Upper lobe of left lung (tissue), 6 donors: Measurements from ENCODE around the gene KIRREL3. TPM values are rescaled to one million over a fixed set of nuclear protein-coding genes. Genes with fewer than 3 reads are reported as not detected.

Source experiments
- ATAC-seq, 2 donors: fragments of 200-7000 bp; cut with Tn5 transposase; one replicate each; pipeline ENCODE4 v1.9.1; 2022; ENCODE audit warnings: mild to moderate bottlenecking in 2 of 2, moderate library complexity in 2 of 2; ENCODE audit not compliant: low FRiP score in 2 of 2
- DNase-seq, 2 donors: peaks; one replicate each; pipeline ENCODE4 v3.0.0-alpha.2; 2019 to 2020
- H3K27ac ChIP-seq, 4 donors: fragments of 200-600 bp; sonication (generic); one replicate each; pipeline ENCODE4 v1.5.1; 2016 to 2019
- H3K27me3 ChIP-seq, 4 donors: fragments of 200-600 bp; sonication (generic); one replicate each; pipeline ENCODE4 v1.5.1; 2017 to 2019
- H3K36me3 ChIP-seq, 4 donors: fragments of 200-600 bp; sonication (generic); one replicate each; pipeline ENCODE4 v1.5.1; 2016 to 2019
- H3K4me1 ChIP-seq, 4 donors: fragments of 200-600 bp; sonication (generic); one replicate each; pipeline ENCODE4 v1.5.1; 2018 to 2019
- H3K4me3 ChIP-seq, 4 donors: fragments of 200-600 bp; sonication (generic); one replicate each; pipeline ENCODE4 v1.5.1; 2017 to 2019; ENCODE audit warnings: mild to moderate bottlenecking in 2 of 4, moderate library complexity in 1 of 4
- H3K9me3 ChIP-seq, 4 donors: fragments of 200-600 bp; sonication (generic); one replicate each; pipeline ENCODE4 v1.5.1; 2018 to 2019
- EP300 ChIP-seq, 4 donors: sonication (generic); formaldehyde crosslinking; IDR thresholded peaks; one replicate each; pipeline ENCODE4 v1.5.1; 2017; ENCODE audit warnings: antibody characterized with exemption in 4 of 4, control low read depth in 2 of 4
- POLR2A ChIP-seq, 4 donors: fragments of 450-650 bp; IDR thresholded peaks; one replicate each; pipeline ENCODE4 v1.5.1; 2016 to 2017; ENCODE audit warnings: antibody characterized with exemption in 4 of 4, mild to moderate bottlenecking in 2 of 4
- POLR2AphosphoS5 ChIP-seq, 2 donors: sonication (generic); formaldehyde crosslinking; IDR thresholded peaks; one replicate each; pipeline ENCODE4 v1.5.1; 2017; ENCODE audit warnings: antibody characterized with exemption in 2 of 2
- WGBS, 2 donors: methylation state at CpG; one replicate each; pipeline ENCODE4 v1.1.5; 2017 to 2018; 5-methylcytosine and 5-hydroxymethylcytosine counted together
- total RNA-seq, 6 donors: library from RNA; depleted of rRNA in 4 of 6; stranded (reverse); fragments of >200 nt in 4 of 6; gene quantifications; one replicate each; pipeline versions ENCODE4 v1.1.0 to v1.2.1, GENCODE V29; 2016 to 2021
- TF ChIP-seq, protein P1 (sequence below), 6 experiments: fragments of 450-650 bp in 4 of 6; fragments of 200-600 bp in 2 of 6; sonication (generic) in 2 of 6; IDR thresholded peaks; one replicate each; pipeline ENCODE4 v1.5.1; 2016 to 2019; ENCODE audit warnings: antibody characterized with exemption in 6 of 6
- donor health status: DM: no; HTN: no; CAD: no; lungs with moderate emphysema.
- donor health status: DM: no; HTN: yes; CAD: no; lungs with severe emphysema.

Gene KIRREL3
- total RNA-seq, 6 donors from 2014 or later = 0.22 to 0.24 TPM; not detected in 4

- H3K4me1 ChIP-seq = peaks cover 31 to 39% (median 33%) of the 10 kb centered on the region in 4 donors
Measured at GRCh38 chr11:126415669-126416420, 584.7 kb downstream of the KIRREL3 start.

GRCh38 chr11:126415128-126415527 lies 585.4 kb downstream of the KIRREL3 start:
- H3K4me1 ChIP-seq = peaks cover 29 to 39% (median 31%) of the 10 kb centered on the region in 4 donors
- no peaks in the 10 kb centered on the region for H3K9me3 ChIP-seq
- H3K36me3 ChIP-seq = peaks cover 0 to 8% (median 3%) of the 10 kb centered on the region in 4 donors
- H3K4me3 ChIP-seq = no peak overlapping the region
- DNase-seq (peak in 1 of 2 donors; percentile 36), ATAC-seq (peak; percentile 15 to 70)
- peak overlapping the region; percentile 74 to 86 (median 82) for H3K27ac ChIP-seq
- TF ChIP-seq POLR2A (IDR thresholded peaks at IDR 0.05) = no peak
- peak in 2 of 4 donors; percentile 22 to 62 for TF ChIP-seq EP300 (IDR thresholded peaks at IDR 0.05)
- TF ChIP-seq POLR2AphosphoS5 (IDR thresholded peaks at IDR 0.05) = peak; percentile 69 to 72
- TF ChIP-seq, protein P1, sequence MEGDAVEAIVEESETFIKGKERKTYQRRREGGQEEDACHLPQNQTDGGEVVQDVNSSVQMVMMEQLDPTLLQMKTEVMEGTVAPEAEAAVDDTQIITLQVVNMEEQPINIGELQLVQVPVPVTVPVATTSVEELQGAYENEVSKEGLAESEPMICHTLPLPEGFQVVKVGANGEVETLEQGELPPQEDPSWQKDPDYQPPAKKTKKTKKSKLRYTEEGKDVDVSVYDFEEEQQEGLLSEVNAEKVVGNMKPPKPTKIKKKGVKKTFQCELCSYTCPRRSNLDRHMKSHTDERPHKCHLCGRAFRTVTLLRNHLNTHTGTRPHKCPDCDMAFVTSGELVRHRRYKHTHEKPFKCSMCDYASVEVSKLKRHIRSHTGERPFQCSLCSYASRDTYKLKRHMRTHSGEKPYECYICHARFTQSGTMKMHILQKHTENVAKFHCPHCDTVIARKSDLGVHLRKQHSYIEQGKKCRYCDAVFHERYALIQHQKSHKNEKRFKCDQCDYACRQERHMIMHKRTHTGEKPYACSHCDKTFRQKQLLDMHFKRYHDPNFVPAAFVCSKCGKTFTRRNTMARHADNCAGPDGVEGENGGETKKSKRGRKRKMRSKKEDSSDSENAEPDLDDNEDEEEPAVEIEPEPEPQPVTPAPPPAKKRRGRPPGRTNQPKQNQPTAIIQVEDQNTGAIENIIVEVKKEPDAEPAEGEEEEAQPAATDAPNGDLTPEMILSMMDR (IDR thresholded peaks at IDR 0.05) = no peak
- WGBS, 2 donors = 54 to 61% methylated on average over 7 of the region's 7 CpGs
- no peaks in the 10 kb centered on the region for H3K27me3 ChIP-seq

More at GRCh38 chr11:126415669-126416420, 584.7 kb downstream of the KIRREL3 start:
- Histone ChIP-seq H3K36me3 (peaks cover 0 to 8% (median 3%) of the 10 kb centered on the region in 4 donors), H3K9me3 (no peaks in the 10 kb centered on the region), H3K27me3 (no peaks in the 10 kb centered on the region), H3K4me3 (peak overlapping the region in 3 of 4 donors; percentile 43 to 54 (median 47)), H3K27ac (peak overlapping the region; percentile 74 to 86 (median 82))
- TF ChIP-seq POLR2A (IDR thresholded peaks at IDR 0.05) = no peak
- TF ChIP-seq, protein P1 (IDR thresholded peaks at IDR 0.05) = no peak
- TF ChIP-seq POLR2AphosphoS5 (IDR thresholded peaks at IDR 0.05) = peak; percentile 69 to 75
- TF ChIP-seq EP300 (IDR thresholded peaks at IDR 0.05) = peak in 2 of 4 donors; percentile 15 to 20
- ATAC-seq = peak; percentile 50 to 74
- peak in 1 of 2 donors; percentile 48 for DNase-seq
- 77 to 88% methylated on average over 9 to 19 of the region's 19 CpGs for WGBS, 2 donors

- 30 to 79% methylated on average over 5 of the region's 5 CpGs for WGBS, 2 donors
- Histone ChIP-seq H3K36me3 (peaks cover 0 to 8% (median 5%) of the 10 kb centered on the region in 4 donors), H3K9me3 (no peaks in the 10 kb centered on the region), H3K4me1 (peaks cover 26 to 39% (median 31%) of the 10 kb centered on the region in 4 donors), H3K27me3 (no peaks in the 10 kb centered on the region), H3K4me3 (no peak overlapping the region), H3K27ac (peak overlapping the region; percentile 74 to 86 (median 82))
- peak in 1 of 2 donors; percentile 2 for ATAC-seq
- no peak for TF ChIP-seq POLR2A (IDR thresholded peaks at IDR 0.05)
- TF ChIP-seq POLR2AphosphoS5 (IDR thresholded peaks at IDR 0.05) = no peak
- TF ChIP-seq, protein P1 (IDR thresholded peaks at IDR 0.05) = no peak
- TF ChIP-seq EP300 (IDR thresholded peaks at IDR 0.05) = no peak
- DNase-seq = no peak
Measured at GRCh38 chr11:126414615-126415014, 586.0 kb downstream of the KIRREL3 start.

DNA sequence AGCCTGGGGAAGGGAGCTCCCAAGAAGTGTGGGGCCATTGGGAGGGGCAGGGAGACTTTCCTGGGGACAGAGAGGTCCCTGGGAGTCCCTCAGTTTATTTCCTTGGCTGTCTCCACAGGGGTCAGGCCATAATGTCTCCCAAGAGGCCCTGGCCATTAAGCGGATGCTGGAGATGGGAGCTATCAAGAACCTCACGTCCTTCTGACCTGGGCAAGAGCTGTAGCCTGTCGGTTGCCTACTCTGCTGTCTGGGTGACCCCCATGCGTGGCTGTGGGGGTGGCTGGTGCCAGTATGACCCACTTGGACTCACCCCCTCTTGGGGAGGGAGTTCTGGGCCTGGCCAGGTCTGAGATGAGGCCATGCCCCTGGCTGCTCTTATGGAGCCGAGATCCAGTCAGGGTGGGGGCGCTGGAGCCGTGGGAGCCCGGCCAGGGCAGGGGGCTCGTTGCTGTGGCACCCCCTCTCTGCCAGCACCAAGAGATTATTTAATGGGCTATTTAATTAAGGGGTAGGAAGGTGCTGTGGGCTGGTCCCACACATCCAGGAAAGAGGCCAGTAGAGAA lies 586.6 kb downstream of the KIRREL3 start:
- no peaks in the 10 kb centered on the region for H3K27me3 ChIP-seq
- H3K4me1 ChIP-seq = peaks cover 26 to 39% (median 31%) of the 10 kb centered on the region in 4 donors
- no peak for ATAC-seq
- WGBS, 2 donors = 77 to 100% methylated on average over 3 to 9 of the region's 9 CpGs
- no peak for DNase-seq
- H3K9me3 ChIP-seq = no peaks in the 10 kb centered on the region
- TF ChIP-seq, protein P1 (IDR thresholded peaks at IDR 0.05) = no peak
- TF ChIP-seq POLR2AphosphoS5 (IDR thresholded peaks at IDR 0.05) (peak in 1 of 2 donors; percentile 11), POLR2A (IDR thresholded peaks at IDR 0.05) (no peak), EP300 (IDR thresholded peaks at IDR 0.05) (no peak)
- H3K4me3 ChIP-seq = no peak overlapping the region
- peak overlapping the region; percentile 37 to 86 (median 82) for H3K27ac ChIP-seq
- H3K36me3 ChIP-seq = peaks cover 0 to 8% (median 7%) of the 10 kb centered on the region in 4 donors
